NCI-H1417 (cell line): ENCODE data around the gene PIGK.

Source experiments
- DNase-seq, 3 experiments: peaks; one replicate each; lab custom pipeline; 2025; lab: John Stamatoyannopoulos, UW

Gene PIGK

GRCh38 chr1:77039111-77039510 lies 180.1 kb downstream of the PIGK start:
- DNase-seq, result no peak
